Spinal cord (tissue), 10 donors: ENCODE measurements around the gene ADGRV1. TPM values are rescaled to one million over a fixed set of nuclear protein-coding genes. Genes with fewer than 3 reads are reported as not detected.

Experiments used
- DNase-seq, 6 donors: peaks; one replicate each; pipeline versions ENCODE4 v3.0.0 to v3.0.0-alpha.2; 2013 to 2015; ENCODE audit warnings: low spot score in 6 of 6, low read depth in 4 of 6
- H3K27ac ChIP-seq: one replicate; pipeline ENCODE4 v1.5.1; 2013; ENCODE audit warnings: low read depth, low read length, control low read depth
- H3K27me3 ChIP-seq: one replicate; pipeline ENCODE4 v1.6.1; 2013; ENCODE audit warnings: low read length; ENCODE audit not compliant: control insufficient read depth, insufficient read depth
- H3K36me3 ChIP-seq: one replicate; pipeline ENCODE4 v1.6.1; 2013; ENCODE audit warnings: low read length; ENCODE audit not compliant: control insufficient read depth, insufficient read depth
- H3K4me1 ChIP-seq: one replicate; pipeline ENCODE4 v1.6.1; 2013; ENCODE audit warnings: low read length; ENCODE audit not compliant: control insufficient read depth, insufficient read depth
- H3K4me3 ChIP-seq: one replicate; pipeline ENCODE4 v1.5.1; 2013; ENCODE audit warnings: low read depth, low read length, control low read depth
- H3K9me3 ChIP-seq: one replicate; pipeline ENCODE4 v1.6.1; 2013; ENCODE audit warnings: low read length; ENCODE audit not compliant: control insufficient read depth, insufficient read depth
- WGBS: methylation state at CpG from one replicate; pipeline ENCODE4 v1.1.5; 2013; ENCODE audit warnings: missing lambda C conversion rate; ENCODE audit not compliant: insufficient coverage; 5-methylcytosine and 5-hydroxymethylcytosine counted together
- polyA plus RNA-seq, 2 donors: library from polyadenylated mRNA; unstranded; fragments of 120-200 nt; gene quantifications; one replicate each; pipeline ENCODE4 v1.2.1, GENCODE V29; 2013; ENCODE audit not compliant: insufficient read length in 2 of 2
- total RNA-seq, 2 donors: library from RNA; depleted of rRNA in 1 of 2; stranded (reverse); fragments of 120-200 nt in 1 of 2; fragments of >200 nt in 1 of 2; gene quantifications; one replicate each; pipeline versions ENCODE4 v1.2.3 to v1.2.4, GENCODE V29; 2013 to 2014
- donor health status: healthy.

The ADGRV1 gene
- total and polyA plus RNA-seq, 4 donors: 72.0 to 180 (median 108) TPM

GRCh38 chr5:90876366-90876765 is 317.8 kb downstream of the ADGRV1 start:
- Histone ChIP-seq H3K9me3 (no peaks in the 10 kb centered on the region), H3K27me3 (no peaks in the 10 kb centered on the region), H3K27ac (no peak overlapping the region), H3K4me1 (no peaks in the 10 kb centered on the region), H3K4me3 (no peak overlapping the region), H3K36me3 (no peaks in the 10 kb centered on the region)
- DNase-seq: no peak
- no CpG with 5 or more reads among the region's 1 CpG for WGBS

DNA sequence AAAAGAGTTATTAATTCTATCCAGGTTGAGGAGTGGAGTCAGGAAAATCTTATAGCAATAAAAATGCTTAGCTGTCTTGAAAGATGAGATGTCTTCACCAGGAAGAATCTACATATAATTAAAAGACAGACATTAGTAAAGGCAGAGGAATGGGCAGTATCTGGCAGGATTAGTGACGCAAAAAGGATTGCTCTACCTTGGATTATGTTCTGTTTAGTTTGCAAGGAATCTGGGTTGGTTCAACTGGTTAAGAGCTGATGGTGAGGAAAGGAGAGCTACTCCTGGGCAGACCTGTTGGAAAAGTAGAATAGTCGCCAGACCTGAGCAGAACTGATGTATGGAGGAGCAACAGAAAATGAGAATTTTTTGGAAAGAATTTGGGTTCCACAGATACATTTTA is 318.5 kb downstream of the ADGRV1 start:
- no peaks in the 10 kb centered on the region for H3K36me3 ChIP-seq
- WGBS: 100% methylated on average over 2 of the region's 2 CpGs
- H3K27me3 ChIP-seq: no peaks in the 10 kb centered on the region
- no peak for DNase-seq
- no peaks in the 10 kb centered on the region for H3K4me1 ChIP-seq
- no peak overlapping the region for H3K27ac ChIP-seq
- H3K9me3 ChIP-seq: no peaks in the 10 kb centered on the region
- H3K4me3 ChIP-seq: no peak overlapping the region

DNA sequence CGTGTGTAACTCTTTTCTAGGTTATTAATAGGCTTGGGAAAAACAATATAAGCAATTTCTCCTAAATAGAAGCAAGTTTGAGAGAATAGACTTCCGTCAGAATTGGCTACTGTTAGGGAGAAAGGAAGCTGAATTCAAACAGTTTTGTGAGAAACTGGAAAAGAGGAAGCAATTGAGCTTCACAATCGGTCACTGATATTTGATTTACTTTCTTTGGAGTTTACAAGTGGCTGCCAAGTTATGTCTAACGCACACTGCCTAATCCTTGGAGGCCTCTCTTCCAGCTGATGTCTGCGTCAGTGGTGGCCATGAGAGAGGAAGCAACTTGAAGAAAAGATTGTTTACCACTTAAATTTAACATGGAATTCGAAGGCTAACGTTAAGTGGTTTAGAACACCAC is 319.5 kb downstream of the ADGRV1 start:
- Histone ChIP-seq H3K4me1 (no peaks in the 10 kb centered on the region), H3K36me3 (no peaks in the 10 kb centered on the region), H3K27me3 (no peaks in the 10 kb centered on the region), H3K4me3 (no peak overlapping the region), H3K27ac (no peak overlapping the region), H3K9me3 (no peaks in the 10 kb centered on the region)
- peak in 1 of 6 donors; percentile 7 for DNase-seq
- 49% methylated on average over 3 of the region's 7 CpGs for WGBS

DNA sequence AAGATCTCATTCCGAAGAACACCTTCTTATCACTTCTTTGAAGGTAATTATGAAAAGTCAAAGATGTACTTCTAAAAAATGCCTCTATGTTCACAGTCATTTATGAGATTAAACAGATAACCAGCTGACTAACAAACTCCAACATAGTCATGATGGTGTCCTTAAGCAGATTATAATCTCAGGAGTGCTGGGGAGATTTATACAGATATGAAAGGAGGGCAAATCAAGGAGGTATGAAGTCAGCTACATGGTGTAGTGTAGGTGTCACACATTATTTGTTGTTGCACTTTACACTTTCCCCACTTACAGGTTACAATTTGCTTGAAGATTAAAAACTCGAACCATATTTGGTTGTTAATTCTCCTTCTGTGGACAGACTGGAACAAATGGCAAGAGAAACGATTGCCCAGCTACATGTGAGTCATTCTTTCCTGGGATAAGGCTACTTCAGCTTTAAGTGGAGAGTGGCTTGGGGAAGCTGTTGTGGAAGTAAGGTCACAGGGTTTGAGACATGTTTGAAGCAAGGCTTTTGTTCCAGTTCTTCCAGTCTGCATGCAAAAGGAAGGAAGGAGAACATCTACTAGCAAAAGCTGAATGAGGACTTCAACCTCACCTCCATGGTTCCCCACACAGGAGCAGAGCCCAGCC is 320.1 kb downstream of the ADGRV1 start:
- DNase-seq: no peak
- Histone ChIP-seq H3K9me3 (no peaks in the 10 kb centered on the region), H3K4me1 (no peaks in the 10 kb centered on the region), H3K27ac (no peak overlapping the region), H3K36me3 (no peaks in the 10 kb centered on the region), H3K27me3 (no peaks in the 10 kb centered on the region), H3K4me3 (no peak overlapping the region)
- WGBS: 88% methylated on average over 2 of the region's 3 CpGs

DNA sequence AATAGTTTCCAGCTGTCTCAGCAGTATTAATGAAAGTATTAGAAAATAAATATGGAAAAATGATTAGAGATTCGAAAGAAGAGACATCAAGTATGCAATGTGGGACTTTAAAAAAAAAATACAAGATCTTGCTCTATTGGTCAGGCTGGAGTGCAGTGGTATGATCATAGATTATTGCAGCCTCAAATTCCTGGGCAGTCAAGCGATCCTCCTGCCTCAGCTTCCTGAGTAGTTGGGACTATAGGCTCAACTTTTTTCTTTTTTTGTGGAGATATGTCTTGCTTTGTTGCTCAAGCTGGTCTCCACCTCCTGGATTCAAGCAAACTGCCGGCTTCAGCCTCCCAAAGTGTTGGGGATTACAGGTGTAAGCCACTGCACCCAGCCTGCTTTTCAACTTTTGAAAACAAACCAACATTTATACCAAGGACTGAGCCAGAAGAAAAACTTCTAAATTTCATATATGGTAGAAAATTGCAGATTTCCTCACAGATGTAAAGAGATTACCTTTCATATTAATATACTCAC is 323.1 kb downstream of the ADGRV1 start:
- no peaks in the 10 kb centered on the region for H3K4me1 ChIP-seq
- no peaks in the 10 kb centered on the region for H3K9me3 ChIP-seq
- no peak overlapping the region for H3K4me3 ChIP-seq
- no peak overlapping the region for H3K27ac ChIP-seq
- DNase-seq: no peak
- 92% methylated on average over 1 of the region's 3 CpGs for WGBS
- no peaks in the 10 kb centered on the region for H3K36me3 ChIP-seq
- H3K27me3 ChIP-seq: no peaks in the 10 kb centered on the region

DNA sequence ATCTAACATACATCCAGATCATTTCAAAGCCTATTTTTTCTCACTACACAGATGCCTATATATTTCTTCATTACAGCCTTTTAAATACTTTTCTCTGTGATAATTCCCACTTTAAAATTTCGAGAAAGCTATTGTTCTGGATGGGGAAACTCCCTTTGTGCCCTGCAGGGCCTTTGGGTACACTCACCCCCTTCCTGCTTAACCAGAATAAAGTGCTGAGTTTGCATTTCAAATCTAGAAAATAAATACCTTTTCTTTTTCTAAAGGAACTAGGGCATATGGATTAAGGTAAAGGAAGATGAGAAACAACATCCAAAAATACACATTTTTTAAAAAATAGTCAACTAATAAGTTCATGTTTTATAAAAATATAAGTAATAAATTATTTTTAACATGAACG is 323.9 kb downstream of the ADGRV1 start:
- Histone ChIP-seq H3K27me3 (no peaks in the 10 kb centered on the region), H3K36me3 (no peaks in the 10 kb centered on the region), H3K9me3 (no peaks in the 10 kb centered on the region), H3K27ac (no peak overlapping the region), H3K4me3 (no peak overlapping the region), H3K4me1 (no peaks in the 10 kb centered on the region)
- no peak for DNase-seq
- no CpG with 5 or more reads among the region's 2 CpGs for WGBS

DNA sequence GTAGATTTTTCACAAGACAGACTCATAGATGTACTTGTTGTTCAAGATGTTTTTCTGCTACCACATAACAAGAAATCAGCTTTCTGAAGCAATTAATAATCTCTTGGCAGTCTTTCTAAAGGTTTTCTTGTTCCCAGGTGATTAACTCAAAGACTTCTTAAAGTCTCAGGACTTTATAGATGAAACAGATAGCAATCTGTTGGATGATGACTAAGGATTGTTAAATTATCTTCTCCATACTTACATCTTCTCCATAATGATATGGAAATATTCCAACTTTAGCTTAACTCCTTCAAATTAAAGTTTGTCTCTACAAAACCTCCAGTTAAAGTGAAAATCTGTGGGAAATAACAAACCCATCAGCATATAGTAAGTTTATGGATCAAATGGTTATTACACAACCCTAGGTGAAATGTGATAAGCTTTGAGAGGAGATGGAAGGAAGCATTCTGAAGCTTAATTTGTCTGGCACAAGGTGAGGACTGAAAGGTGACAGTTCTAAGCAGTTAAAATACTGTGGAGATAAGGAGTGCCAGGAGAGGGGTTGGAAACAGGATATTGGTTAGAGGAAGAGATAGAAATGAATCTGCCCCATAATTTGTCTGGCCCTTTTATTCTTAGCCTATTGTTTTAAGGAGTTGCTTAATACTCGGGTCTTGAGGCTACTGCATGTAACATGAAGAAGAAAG is 326.7 kb downstream of the ADGRV1 start:
- 89% methylated on average over 1 of the region's 1 CpG for WGBS
- Histone ChIP-seq H3K27me3 (no peaks in the 10 kb centered on the region), H3K9me3 (no peaks in the 10 kb centered on the region), H3K36me3 (no peaks in the 10 kb centered on the region), H3K27ac (no peak overlapping the region), H3K4me3 (no peak overlapping the region), H3K4me1 (no peaks in the 10 kb centered on the region)
- no peak for DNase-seq

- WGBS: 100% methylated on average over 5 of the region's 5 CpGs
- H3K9me3 ChIP-seq: no peaks in the 10 kb centered on the region
- H3K27ac ChIP-seq: no peak overlapping the region
- DNase-seq: no peak
- no peaks in the 10 kb centered on the region for H3K27me3 ChIP-seq
- no peaks in the 10 kb centered on the region for H3K4me1 ChIP-seq
- no peak overlapping the region for H3K4me3 ChIP-seq
- H3K36me3 ChIP-seq: no peaks in the 10 kb centered on the region
Observed at GRCh38 chr5:90886381-90886780, 327.8 kb downstream of the ADGRV1 start.

DNA sequence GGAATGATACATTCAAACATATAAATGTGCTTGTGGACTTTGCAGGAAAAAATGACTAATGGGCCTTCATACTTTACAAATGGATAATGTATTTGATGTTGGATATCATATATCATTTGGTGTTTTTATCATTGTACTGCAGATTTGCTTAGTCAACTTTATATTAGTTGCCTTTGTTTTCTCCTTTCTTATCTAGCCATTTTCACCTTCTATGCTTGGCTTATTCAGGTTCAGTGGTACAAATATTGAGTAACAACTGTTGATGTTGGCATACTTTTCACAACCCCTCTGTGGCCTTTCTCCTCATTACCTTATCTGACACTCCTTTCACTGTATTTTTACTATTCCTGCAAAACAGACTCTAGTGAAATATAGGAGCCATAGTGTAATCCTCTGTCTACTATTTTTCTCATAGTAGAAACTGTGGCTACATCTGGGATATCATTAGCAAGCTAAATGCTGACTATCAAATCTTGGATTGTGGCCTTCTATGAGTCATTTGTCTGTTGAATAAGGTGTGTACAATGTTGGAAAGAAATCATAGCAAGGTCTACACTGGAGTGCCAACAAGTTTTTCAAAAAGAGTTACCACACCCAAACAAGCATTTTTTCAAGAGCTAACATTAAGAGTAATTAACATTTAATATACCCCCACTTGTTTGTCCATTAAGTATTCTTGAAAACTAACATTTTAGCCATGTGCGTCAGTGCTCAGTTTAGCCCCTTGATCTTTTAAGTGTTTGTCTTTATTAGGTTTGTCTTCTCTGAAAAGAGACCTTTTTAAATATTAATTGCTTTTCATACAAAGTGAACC is 330.1 kb downstream of the ADGRV1 start:
- DNase-seq: no peak
- no CpG with 5 or more reads among the region's 1 CpG for WGBS
- Histone ChIP-seq H3K27me3 (no peaks in the 10 kb centered on the region), H3K4me3 (no peak overlapping the region), H3K9me3 (no peaks in the 10 kb centered on the region), H3K36me3 (no peaks in the 10 kb centered on the region), H3K4me1 (no peaks in the 10 kb centered on the region), H3K27ac (no peak overlapping the region)
